Vagina (tissue), 2 donors: ENCODE results near the gene EEF1G. TPM values are rescaled to one million over a fixed set of nuclear protein-coding genes. Genes with fewer than 3 reads are reported as not detected.
A peak's percentile ranks its signal among the peaks of the same experiment; 100 is the strongest.
"Not testable (repeated sequence)": the region's sequence is repeated elsewhere in the genome, so short reads cannot be mapped to it uniquely, and the experiment has no call there.

Experiments
- DNase-seq, 2 donors: peaks; one replicate each; pipeline ENCODE4 v3.0.0-alpha.2; 2017; ENCODE audit errors: extremely low spot score in 2 of 2
- H3K27ac ChIP-seq: fragments of 200-600 bp; sonication (generic); one replicate; pipeline ENCODE4 v1.5.1; 2019
- H3K27me3 ChIP-seq: fragments of 200-600 bp; sonication (generic); one replicate; pipeline ENCODE4 v1.5.1; 2019
- H3K36me3 ChIP-seq, 2 donors: fragments of 200-600 bp; sonication (generic); one replicate each; pipeline ENCODE4 v1.5.1; 2017 to 2019
- H3K4me1 ChIP-seq: fragments of 200-600 bp; sonication (generic); one replicate; pipeline ENCODE4 v1.5.1; 2019
- H3K4me3 ChIP-seq, 2 donors: fragments of 200-600 bp; sonication (generic); 1 replicate in 1 of 2; 2 replicates in 1 of 2; pipeline ENCODE4 v1.5.1; 2016 to 2019
- H3K9me3 ChIP-seq: fragments of 200-600 bp; sonication (generic); one replicate; pipeline ENCODE4 v1.5.1; 2019
- POLR2A ChIP-seq, 2 donors: fragments of 450-650 bp; IDR thresholded peaks; one replicate each; pipeline ENCODE4 v1.6.1; 2017; ENCODE audit warnings: antibody characterized with exemption in 2 of 2, mild to moderate bottlenecking in 2 of 2, moderate library complexity in 2 of 2
- POLR2AphosphoS5 ChIP-seq, 2 donors: sonication (generic); formaldehyde crosslinking; IDR thresholded peaks; one replicate each; pipeline ENCODE4 v1.9.0; 2017; ENCODE audit warnings: antibody characterized with exemption in 2 of 2, mild to moderate bottlenecking in 2 of 2, low read depth in 1 of 2; ENCODE audit not compliant: insufficient read depth in 1 of 2
- intact Hi-C: fragments of 100-400 bp; cut with DNase I; formaldehyde crosslinking; loops from one replicate; pipeline ENCODE4 v1.15.1; 2023
- total RNA-seq: library from RNA; depleted of rRNA; stranded (reverse); fragments of >200 nt; gene quantifications from one replicate; pipeline ENCODE4 v1.2.3, GENCODE V29; 2016
- TF ChIP-seq, protein P1 (sequence below), 3 experiments: fragments of 450-650 bp in 2 of 3; fragments of 200-600 bp in 1 of 3; sonication (generic) in 1 of 3; IDR thresholded peaks; one replicate each; pipeline ENCODE4 v1.5.1; 2017 to 2019; ENCODE audit warnings: antibody characterized with exemption in 3 of 3, mild to moderate bottlenecking in 2 of 3, moderate library complexity in 2 of 3

Gene EEF1G
- total RNA-seq, 1 donor from 2014 or later = 1,183 TPM

DNA sequence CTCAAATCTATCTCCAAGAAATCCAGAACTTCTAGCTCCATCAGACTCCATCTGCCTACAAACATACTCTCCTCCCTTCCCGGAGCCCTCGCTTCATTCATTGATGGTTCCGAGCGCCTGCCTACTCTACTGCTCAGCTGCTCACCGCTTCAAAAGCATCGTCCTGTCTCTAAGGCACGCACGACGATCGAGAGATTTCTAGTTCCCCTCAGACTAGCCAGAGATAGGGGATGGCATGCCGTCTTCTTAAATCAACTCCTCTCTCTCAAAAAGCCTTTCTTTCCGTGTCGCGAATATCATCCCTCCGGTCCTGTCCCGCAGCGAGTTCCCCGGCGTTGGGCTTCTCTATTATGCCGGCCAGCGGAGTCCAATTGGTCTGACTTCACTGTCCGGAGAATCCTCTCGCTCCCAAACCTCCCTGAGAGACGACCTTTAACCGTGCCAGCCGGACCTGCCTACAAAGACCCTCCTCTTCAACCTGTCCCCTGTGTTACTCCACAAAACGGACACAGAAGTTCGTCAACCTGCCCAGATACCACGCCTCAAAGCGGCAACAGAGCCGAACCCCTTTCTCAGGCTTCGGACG, 592 bp downstream of the EEF1G start:
- TF ChIP-seq POLR2AphosphoS5 (IDR thresholded peaks at IDR 0.05; ENCODE audit: insufficient read depth in 1 of 2, low read depth in 1 of 2) = no peak
- no peak for TF ChIP-seq POLR2A (IDR thresholded peaks at IDR 0.05)
- TF ChIP-seq, protein P1, sequence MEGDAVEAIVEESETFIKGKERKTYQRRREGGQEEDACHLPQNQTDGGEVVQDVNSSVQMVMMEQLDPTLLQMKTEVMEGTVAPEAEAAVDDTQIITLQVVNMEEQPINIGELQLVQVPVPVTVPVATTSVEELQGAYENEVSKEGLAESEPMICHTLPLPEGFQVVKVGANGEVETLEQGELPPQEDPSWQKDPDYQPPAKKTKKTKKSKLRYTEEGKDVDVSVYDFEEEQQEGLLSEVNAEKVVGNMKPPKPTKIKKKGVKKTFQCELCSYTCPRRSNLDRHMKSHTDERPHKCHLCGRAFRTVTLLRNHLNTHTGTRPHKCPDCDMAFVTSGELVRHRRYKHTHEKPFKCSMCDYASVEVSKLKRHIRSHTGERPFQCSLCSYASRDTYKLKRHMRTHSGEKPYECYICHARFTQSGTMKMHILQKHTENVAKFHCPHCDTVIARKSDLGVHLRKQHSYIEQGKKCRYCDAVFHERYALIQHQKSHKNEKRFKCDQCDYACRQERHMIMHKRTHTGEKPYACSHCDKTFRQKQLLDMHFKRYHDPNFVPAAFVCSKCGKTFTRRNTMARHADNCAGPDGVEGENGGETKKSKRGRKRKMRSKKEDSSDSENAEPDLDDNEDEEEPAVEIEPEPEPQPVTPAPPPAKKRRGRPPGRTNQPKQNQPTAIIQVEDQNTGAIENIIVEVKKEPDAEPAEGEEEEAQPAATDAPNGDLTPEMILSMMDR (IDR thresholded peaks at IDR 0.05) = no peak
- Histone ChIP-seq H3K4me3 (peak overlapping the region; percentile 53 to 84), H3K4me1 (peaks cover 54% of the 10 kb centered on the region), H3K36me3 (peaks cover 0 to 52% of the 10 kb centered on the region in 2 donors), H3K27me3 (no peaks in the 10 kb centered on the region), H3K9me3 (no peaks in the 10 kb centered on the region), H3K27ac (peak overlapping the region; percentile 100)
- intact Hi-C loops = no loop called here
- DNase-seq = no peak

DNA sequence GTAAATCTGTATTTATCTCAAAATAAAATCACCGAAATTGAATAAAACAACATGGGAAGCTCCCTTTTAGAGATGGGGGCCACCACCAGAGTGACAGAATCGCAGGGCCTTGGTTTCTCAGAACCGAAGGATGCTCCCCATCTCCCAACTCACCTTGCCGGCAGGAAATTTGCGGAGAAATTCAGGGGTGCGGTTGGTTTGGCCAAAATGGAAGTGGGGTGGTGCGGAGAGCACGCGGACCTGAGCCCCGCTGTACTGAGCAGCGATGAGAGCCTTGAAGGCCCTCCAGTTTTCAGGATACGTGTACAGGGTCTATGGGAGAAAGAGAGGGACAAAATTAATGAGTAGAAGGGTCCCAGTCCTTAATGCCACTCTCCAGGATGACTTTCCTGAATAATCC, 1.3 kb downstream of the EEF1G start:
- Histone ChIP-seq H3K9me3 (no peaks in the 10 kb centered on the region), H3K36me3 (peaks cover 0 to 57% of the 10 kb centered on the region in 2 donors), H3K27ac (peak overlapping the region; percentile 100), H3K27me3 (no peaks in the 10 kb centered on the region), H3K4me3 (peak overlapping the region; percentile 53 to 84), H3K4me1 (peaks cover 54% of the 10 kb centered on the region)
- TF ChIP-seq, protein P1 (IDR thresholded peaks at IDR 0.05) = no peak
- TF ChIP-seq POLR2A (IDR thresholded peaks at IDR 0.05) (no peak), POLR2AphosphoS5 (IDR thresholded peaks at IDR 0.05; ENCODE audit: insufficient read depth in 1 of 2, low read depth in 1 of 2) (no peak)
- intact Hi-C loops = no loop called here
- no peak for DNase-seq

DNA sequence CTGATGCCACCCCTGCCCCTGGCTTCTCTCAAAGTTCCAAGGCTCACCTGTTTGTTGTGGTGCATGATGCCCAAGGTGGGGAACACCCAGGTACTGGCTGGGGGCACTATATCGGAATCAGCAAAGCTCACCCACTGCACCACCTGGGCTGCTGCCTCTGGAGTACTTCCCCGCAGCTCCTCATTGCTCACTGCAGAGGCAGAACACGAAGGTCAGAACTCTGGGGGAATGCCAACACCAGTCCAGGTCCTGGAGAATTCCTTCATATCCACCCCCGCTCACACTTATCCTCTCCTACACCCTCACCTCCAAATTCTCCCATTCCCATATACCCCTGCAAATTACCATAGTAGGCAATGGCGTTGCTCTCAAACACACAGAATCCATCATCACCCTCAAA, 2.2 kb downstream of the EEF1G start:
- H3K4me3 ChIP-seq, H3K27me3 ChIP-seq, H3K9me3 ChIP-seq, H3K27ac ChIP-seq, intact Hi-C loops, DNase-seq: not testable (repeated sequence)
- Histone ChIP-seq H3K36me3 (peaks cover 0 to 60% of the 10 kb centered on the region in 2 donors), H3K4me1 (peaks cover 48% of the 10 kb centered on the region)

DNA sequence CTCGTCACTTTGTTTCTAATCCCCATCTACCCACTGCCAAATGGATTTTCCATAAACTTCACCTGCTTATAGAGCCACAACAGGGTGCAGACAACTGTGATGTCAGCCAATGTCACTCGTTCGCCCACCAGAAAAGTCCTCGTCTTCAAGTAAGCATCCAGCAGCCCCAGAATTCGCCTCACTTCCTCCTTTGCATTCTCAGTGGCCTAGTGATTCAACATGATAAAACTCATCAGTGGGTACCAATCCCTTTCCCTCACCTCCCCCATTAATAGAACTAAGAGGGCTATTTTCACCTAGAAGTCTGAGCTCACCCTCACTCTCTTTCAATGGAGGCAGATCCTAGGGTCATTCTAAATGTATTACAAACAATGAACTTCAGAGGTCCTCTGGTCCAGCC, 2.8 kb downstream of the EEF1G start:
- H3K27me3 ChIP-seq, H3K27ac ChIP-seq, DNase-seq, H3K9me3 ChIP-seq, intact Hi-C loops, H3K4me3 ChIP-seq: not testable (repeated sequence)
- Histone ChIP-seq H3K36me3 (peaks cover 0 to 62% of the 10 kb centered on the region in 2 donors), H3K4me1 (peaks cover 42% of the 10 kb centered on the region)

DNA sequence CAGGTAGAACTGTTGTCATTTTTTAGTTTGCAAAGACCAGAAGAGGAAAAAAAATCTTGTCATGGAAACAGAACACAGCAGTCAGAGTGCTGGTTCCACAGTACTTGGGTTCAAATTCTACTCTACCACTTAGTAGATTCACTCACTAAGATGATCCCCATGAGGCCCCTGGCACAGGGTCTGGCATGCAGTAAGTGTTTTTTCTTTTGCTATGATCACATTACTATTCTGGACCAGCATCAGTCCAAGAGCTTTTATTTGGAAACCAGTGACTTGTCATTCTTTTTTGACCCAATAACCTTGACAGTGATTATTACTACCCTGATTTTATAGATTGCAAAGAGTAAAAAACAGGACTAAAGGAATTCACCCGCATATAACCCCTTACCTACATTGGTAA, 4.1 kb downstream of the EEF1G start:
- intact Hi-C loops = no loop called here
- Histone ChIP-seq H3K36me3 (peaks cover 0 to 74% of the 10 kb centered on the region in 2 donors), H3K27ac (no peak overlapping the region), H3K4me1 (peaks cover 29% of the 10 kb centered on the region), H3K4me3 (no peak overlapping the region), H3K9me3 (no peaks in the 10 kb centered on the region), H3K27me3 (no peaks in the 10 kb centered on the region)
- TF ChIP-seq POLR2A (IDR thresholded peaks at IDR 0.05) = no peak
- TF ChIP-seq POLR2AphosphoS5 (IDR thresholded peaks at IDR 0.05; ENCODE audit: insufficient read depth in 1 of 2, low read depth in 1 of 2) = no peak
- TF ChIP-seq, protein P1 (IDR thresholded peaks at IDR 0.05) = no peak
- DNase-seq = no peak

DNA sequence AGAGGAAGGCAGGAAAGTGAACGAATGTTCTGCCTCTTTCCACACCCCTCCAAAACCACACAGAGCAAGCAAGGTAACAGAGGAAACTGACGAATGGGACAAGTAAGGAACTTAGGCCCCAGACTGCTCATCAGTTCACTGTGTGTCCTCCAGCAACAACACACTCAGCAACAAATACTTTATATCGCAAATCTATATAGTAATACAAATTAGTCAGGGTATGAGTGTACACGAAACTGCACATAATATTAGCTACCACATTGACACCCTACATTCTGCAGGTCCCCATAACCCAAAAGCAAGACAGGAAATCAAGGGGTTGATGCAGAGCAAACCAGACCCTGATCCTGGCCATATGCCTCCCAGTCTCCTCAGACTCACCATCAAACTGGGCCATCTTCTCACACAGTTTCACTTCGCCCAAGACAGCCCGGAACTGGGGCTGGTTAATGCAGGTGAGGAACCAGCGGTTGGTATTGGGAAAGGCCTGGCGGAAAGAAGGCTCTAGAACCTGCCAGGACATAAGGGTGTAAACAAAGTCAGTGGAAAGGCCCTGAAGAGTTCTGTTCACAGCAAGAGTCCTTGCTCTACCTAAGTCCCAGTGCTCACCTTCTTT, 6.6 kb downstream of the EEF1G start:
- H3K36me3 ChIP-seq = peaks cover 0 to 93% of the 10 kb centered on the region in 2 donors
- TF ChIP-seq POLR2A (IDR thresholded peaks at IDR 0.05) (no peak), POLR2AphosphoS5 (IDR thresholded peaks at IDR 0.05; ENCODE audit: insufficient read depth in 1 of 2, low read depth in 1 of 2) (no peak)
- TF ChIP-seq, protein P1 (IDR thresholded peaks at IDR 0.05) = no peak
- DNase-seq = no peak
- intact Hi-C loops = no loop called here
- peaks cover 17% of the 10 kb centered on the region for H3K4me1 ChIP-seq
- H3K27me3 ChIP-seq = no peaks in the 10 kb centered on the region
- no peaks in the 10 kb centered on the region for H3K9me3 ChIP-seq
- no peak overlapping the region for H3K27ac ChIP-seq
- H3K4me3 ChIP-seq = no peak overlapping the region
